Muscle of arm (tissue), 12 donors: ENCODE measurements around the gene FAAP20. TPM values are rescaled to one million over a fixed set of nuclear protein-coding genes. Genes with fewer than 3 reads are reported as not detected.

Source experiments
- polyA plus RNA-seq, 12 donors: library from polyadenylated mRNA; unstranded; fragments of 120-200 nt; gene quantifications; one replicate each; pipeline ENCODE4 v1.2.1, GENCODE V29; 2013; ENCODE audit not compliant: insufficient read length in 12 of 12

Gene FAAP20
- polyA plus RNA-seq, 12 donors, result 21.5 to 81.7 (median 26.8) TPM; not detected in 1

Other genes with a start within 250 kb of the FAAP20 start
- gene CFAP74, start 191.0 kb downstream of the FAAP20 start, polyA plus RNA-seq, result under 1 TPM in 10 of 12 donors, not detected in 2; 0.07 to 0.74 (median 0.24) TPM
- gene GABRD, start 175.4 kb downstream of the FAAP20 start, polyA plus RNA-seq, result 1 to 10 TPM in 3 of 12 donors, under 1 TPM in 7, not detected in 2; 0.33 to 3.4 (median 0.78) TPM
- gene PRKCZ, start 144.4 kb downstream of the FAAP20 start, polyA plus RNA-seq, result 10 to 100 TPM in 1 of 12 donors, 1 to 10 TPM in 10, not detected in 1; 4.2 to 15.0 (median 6.3) TPM
- gene SKI, start 33.5 kb upstream of the FAAP20 start, polyA plus RNA-seq, result 10 to 100 TPM in 11 of 12 donors, not detected in 1; 44.3 to 88.0 (median 55.0) TPM
- gene MORN1, start 196.8 kb upstream of the FAAP20 start, polyA plus RNA-seq, result 1 to 10 TPM in 11 of 12 donors, not detected in 1; 4.4 to 9.4 (median 5.7) TPM
- 100 to 1,000 TPM in 1 of 12 donors, 10 to 100 TPM in 10, not detected in 1; 69.7 to 174 (median 84.7) TPM for gene RER1, start 197.1 kb upstream of the FAAP20 start, polyA plus RNA-seq
- 10 to 100 TPM in 11 of 12 donors, not detected in 1; 13.1 to 28.0 (median 16.6) TPM for gene PEX10, start 217.8 kb upstream of the FAAP20 start, polyA plus RNA-seq